H1 (cell line): ENCODE results near the gene ENKD1.

Source experiments
- CHD2 ChIP-seq: IDR thresholded peaks from 2 replicates; pipeline ENCODE4 v1.6.1; 2012; ENCODE audit warnings: low read length, improper control_type of control experiment
- CREB1 ChIP-seq: IDR thresholded peaks from 2 replicates; pipeline ENCODE4 v1.6.1; 2012; ENCODE audit warnings: inconsistent platforms
- EZH2 ChIP-seq: fragments of 200-600 bp; sonication (generic); IDR thresholded peaks from 2 replicates; pipeline ENCODE4 v1.7.1; 2012; ENCODE audit warnings: low read depth, mild to moderate bottlenecking, moderate library complexity, low read length, inconsistent platforms; ENCODE audit not compliant: severe bottlenecking
- FOSL1 ChIP-seq: IDR thresholded peaks from 2 replicates; pipeline ENCODE4 v1.6.1; 2011; ENCODE audit warnings: mild to moderate bottlenecking, low read depth, low read length, moderate library complexity; ENCODE audit not compliant: insufficient read depth
- HDAC2 ChIP-seq, 2 experiments: fragments of 300-600 bp in 1 of 2; sonication (generic) in 1 of 2; IDR thresholded peaks; 2 replicates each; pipeline ENCODE4 v1.6.1; 2011 to 2012; ENCODE audit warnings: low read depth in 2 of 2, low read length in 2 of 2, mild to moderate bottlenecking in 2 of 2, moderate library complexity in 2 of 2, borderline replicate concordance in 1 of 2, inconsistent platforms in 1 of 2
- JUN ChIP-seq: IDR thresholded peaks from 2 replicates; pipeline ENCODE4 v1.6.1; 2011; ENCODE audit warnings: low read depth, mild to moderate bottlenecking, improper control_type of control experiment, low read length
- JUND ChIP-seq: IDR thresholded peaks from 2 replicates; pipeline ENCODE4 v1.6.1; 2011; ENCODE audit warnings: mild to moderate bottlenecking, improper control_type of control experiment, low read length
- PHF8 ChIP-seq: fragments of 200-600 bp; sonication (generic); conservative IDR thresholded peaks from 2 replicates; pipeline ENCODE4 v1.7.1; 2012; ENCODE audit warnings: low read depth, mild to moderate bottlenecking, inconsistent platforms, low read length, moderate library complexity
- RBBP5 ChIP-seq: IDR thresholded peaks from 2 replicates; pipeline ENCODE4 v1.7.1; 2012; ENCODE audit warnings: low read depth, mild to moderate bottlenecking, inconsistent platforms, low read length, moderate library complexity, borderline replicate concordance
- RNF2 ChIP-seq: fragments of 200-900, 300-1000 bp; sonication (generic); IDR thresholded peaks from 2 replicates; pipeline ENCODE4 v1.7.1; 2016; ENCODE audit warnings: borderline replicate concordance, low read depth, mild to moderate bottlenecking, antibody characterized with exemption, low read length; ENCODE audit not compliant: poor library complexity, severe bottlenecking; ENCODE audit errors: missing control alignments
- TAF7 ChIP-seq: optimal IDR thresholded peaks from 2 replicates; pipeline ENCODE3; 2011; ENCODE audit warnings: low read depth, mild to moderate bottlenecking, inconsistent platforms, low read length, moderate library complexity, borderline replicate concordance
- TF ChIP-seq, protein P1 (sequence below): IDR thresholded peaks from 2 replicates; pipeline ENCODE4 v1.6.1; 2012; ENCODE audit warnings: inconsistent platforms
- TF ChIP-seq, protein P2 (sequence below), 3 experiments: IDR thresholded peaks; 1 replicate in 2 of 3; 2 replicates in 1 of 3; pipeline versions ENCODE4 v1.5.1 to v1.6.1; 2011; ENCODE audit warnings: low read length in 3 of 3, mild to moderate bottlenecking in 3 of 3, inconsistent platforms in 2 of 3, low read depth in 1 of 3, moderate library complexity in 1 of 3; ENCODE audit not compliant: insufficient read depth in 1 of 3; ENCODE audit errors: control extremely low read depth in 1 of 3

DNA sequence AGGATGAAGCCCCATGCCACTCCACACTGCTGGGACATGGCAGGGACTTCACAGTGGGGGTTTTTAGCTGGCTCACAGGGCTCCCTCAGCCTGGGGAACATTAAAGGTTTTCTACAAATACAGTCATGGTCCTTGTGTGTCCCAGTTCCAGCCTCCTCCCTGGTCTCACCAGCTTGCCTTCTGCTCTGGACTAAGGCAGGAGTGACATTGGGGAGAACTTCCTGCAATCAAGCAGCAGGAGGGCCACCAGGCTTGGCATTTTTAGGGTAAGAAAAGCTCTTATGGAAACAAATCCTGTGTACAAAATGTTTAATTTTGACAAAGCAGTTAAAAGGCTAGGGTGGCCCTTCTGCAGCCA lies 3.9 kb downstream of the ENKD1 start:
- TF ChIP-seq JUN (no peak), TAF7 (no peak), RNF2 (no peak), PHF8 (no peak), RBBP5 (no peak), HDAC2 (IDR thresholded peaks at IDR 0.05; ENCODE audit: borderline replicate concordance in 1 of 2, low read depth in 2 of 2, low read length in 2 of 2) (no peak), JUND (no peak), FOSL1 (no peak), EZH2 (no peak), CHD2 (no peak), CREB1 (no peak)
- TF ChIP-seq, protein P1, sequence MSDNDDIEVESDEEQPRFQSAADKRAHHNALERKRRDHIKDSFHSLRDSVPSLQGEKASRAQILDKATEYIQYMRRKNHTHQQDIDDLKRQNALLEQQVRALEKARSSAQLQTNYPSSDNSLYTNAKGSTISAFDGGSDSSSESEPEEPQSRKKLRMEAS, result no peak
- TF ChIP-seq, protein P2, sequence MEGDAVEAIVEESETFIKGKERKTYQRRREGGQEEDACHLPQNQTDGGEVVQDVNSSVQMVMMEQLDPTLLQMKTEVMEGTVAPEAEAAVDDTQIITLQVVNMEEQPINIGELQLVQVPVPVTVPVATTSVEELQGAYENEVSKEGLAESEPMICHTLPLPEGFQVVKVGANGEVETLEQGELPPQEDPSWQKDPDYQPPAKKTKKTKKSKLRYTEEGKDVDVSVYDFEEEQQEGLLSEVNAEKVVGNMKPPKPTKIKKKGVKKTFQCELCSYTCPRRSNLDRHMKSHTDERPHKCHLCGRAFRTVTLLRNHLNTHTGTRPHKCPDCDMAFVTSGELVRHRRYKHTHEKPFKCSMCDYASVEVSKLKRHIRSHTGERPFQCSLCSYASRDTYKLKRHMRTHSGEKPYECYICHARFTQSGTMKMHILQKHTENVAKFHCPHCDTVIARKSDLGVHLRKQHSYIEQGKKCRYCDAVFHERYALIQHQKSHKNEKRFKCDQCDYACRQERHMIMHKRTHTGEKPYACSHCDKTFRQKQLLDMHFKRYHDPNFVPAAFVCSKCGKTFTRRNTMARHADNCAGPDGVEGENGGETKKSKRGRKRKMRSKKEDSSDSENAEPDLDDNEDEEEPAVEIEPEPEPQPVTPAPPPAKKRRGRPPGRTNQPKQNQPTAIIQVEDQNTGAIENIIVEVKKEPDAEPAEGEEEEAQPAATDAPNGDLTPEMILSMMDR (IDR thresholded peaks at IDR 0.05; ENCODE audit: control extremely low read depth in 1 of 3, insufficient read depth in 1 of 3, low read depth in 1 of 3, low read length in 3 of 3), result no peak
